Endothelial cell of umbilical vein (primary cell): Measurements from ENCODE around the gene RMC1.

Experiments used
- CTCF ChIP-seq, 2 donors: IDR thresholded peaks; 1 replicate in 1 of 2; 2 replicates in 1 of 2; pipeline ENCODE4 v1.5.1; 2011; ENCODE audit warnings: low read length in 2 of 2, mild to moderate bottlenecking in 2 of 2, moderate library complexity in 2 of 2, control low read depth in 1 of 2, inconsistent platforms in 1 of 2, low read depth in 1 of 2; ENCODE audit not compliant: insufficient read depth in 1 of 2; ENCODE audit errors: extremely low read depth in 1 of 2
- MAX ChIP-seq: IDR thresholded peaks from 2 replicates; pipeline ENCODE4 v1.6.1; 2011; ENCODE audit not compliant: insufficient read depth, insufficient read length
- POLR2AphosphoS5 ChIP-seq: IDR thresholded peaks from 2 replicates; pipeline ENCODE4 v1.6.1; 2012; ENCODE audit warnings: low read depth, mild to moderate bottlenecking, control low read depth, low read length, moderate library complexity; ENCODE audit not compliant: insufficient read depth

- no peak for TF ChIP-seq MAX
- no peak for TF ChIP-seq CTCF (IDR thresholded peaks at IDR 0.05; ENCODE audit: extremely low read depth in 1 of 2, insufficient read depth in 1 of 2, low read depth in 1 of 2, low read length in 2 of 2)
- TF ChIP-seq POLR2AphosphoS5: no peak
These were observed 4.0 kb upstream of the RMC1 start for GRCh38 chr18:23499291-23499781.
